Ovary (tissue), 9 donors: Measurements from ENCODE around the gene ZIC2. TPM values are rescaled to one million over a fixed set of nuclear protein-coding genes. Genes with fewer than 3 reads are reported as not detected.

Experiments used
- DNase-seq, 5 donors: peaks; one replicate each; pipeline ENCODE4 v3.0.0-alpha.2; 2019 to 2020
- H3K27ac ChIP-seq, 2 donors: fragments of 200-600 bp; one replicate each; pipeline versions ENCODE4 v1.5.1 to v1.8.0; 2019 to 2022
- H3K27me3 ChIP-seq: fragments of 200-600 bp; one replicate; pipeline ENCODE4 v1.8.0; 2022
- H3K36me3 ChIP-seq: fragments of 200-600 bp; sonication (generic); one replicate; pipeline ENCODE4 v1.5.1; 2019
- H3K4me1 ChIP-seq: one replicate; pipeline ENCODE4 v1.8.1; 2013; ENCODE audit warnings: mild to moderate bottlenecking, moderate library complexity; ENCODE audit not compliant: insufficient read depth
- H3K4me3 ChIP-seq: fragments of 200-600 bp; sonication (generic); one replicate; pipeline ENCODE4 v1.5.1; 2017
- H3K9me3 ChIP-seq, 2 donors: fragments of 200-600 bp in 1 of 2; sonication (generic) in 1 of 2; one replicate each; pipeline versions ENCODE4 v1.5.1 to v1.8.1; 2013 to 2019; ENCODE audit warnings: mild to moderate bottlenecking in 1 of 2, moderate library complexity in 1 of 2
- EP300 ChIP-seq: sonication (generic); formaldehyde crosslinking; IDR thresholded peaks from one replicate; pipeline ENCODE4 v1.6.1; 2017; ENCODE audit warnings: antibody characterized with exemption
- POLR2A ChIP-seq: fragments of 450-650 bp; IDR thresholded peaks from one replicate; pipeline ENCODE4 v1.6.1; 2017; ENCODE audit warnings: antibody characterized with exemption, mild to moderate bottlenecking, moderate library complexity
- WGBS, 3 donors: extraction: QIAGEN DNeasy Blood & Tissue Kit in 1 of 3; methylation state at CpG; one replicate each; pipeline versions ENCODE4 v1.1.5 to v1.1.7; 2013 to 2017; 5-methylcytosine and 5-hydroxymethylcytosine counted together
- intact Hi-C, 4 donors: fragments of 100-400 bp; cut with DNase I; formaldehyde crosslinking; loops; one replicate each; pipeline versions ENCODE4 v1.11.0 to v1.15.1; 2022 to 2023
- polyA plus RNA-seq, 2 donors: library from polyadenylated mRNA; stranded (reverse); fragments of 200-250 nt in 1 of 2; fragments of 350-450 nt in 1 of 2; fragmentation: Illumina TruSeq in 1 of 2; extraction: RNeasy Lipid Tissue Mini Kit (QIAGEN cat#74804) in 1 of 2; gene quantifications; one replicate each; pipeline ENCODE4 v1.2.3, GENCODE V29; 2013 to 2014
- total RNA-seq, 7 donors: library from RNA; depleted of rRNA in 2 of 7; stranded (reverse); fragments of >200 nt in 2 of 7; fragmentation: NEBNext Ultra II Directional in 3 of 7; extraction: Animal tissue kit (Norgen Biotek cat#: 25700) in 3 of 7; gene quantifications; one replicate each; pipeline versions ENCODE4 v1.1.0 to v1.2.4, GENCODE V29; 2016 to 2023
- TF ChIP-seq, protein P1 (sequence below), 3 donors: fragments of 450-650 bp in 2 of 3; fragments of 200-600 bp in 1 of 3; IDR thresholded peaks; one replicate each; pipeline versions ENCODE4 v1.5.1 to v1.8.0; 2016 to 2022; ENCODE audit warnings: antibody characterized with exemption in 3 of 3, mild to moderate bottlenecking in 1 of 3
- donor health status: DM: no; HTN: no; CAD: no; lungs with moderate emphysema.
- donor health status: DM: no; HTN: no; CAD: no.
- donor health status: Bipolar disorder and iron deficiency.
- donor health status: DM: yes; HTN: yes; CAD: no.
- donor health status: DM: no; HTN: no; CAD: no.
- donor health status: DM: yes; HTN: yes; CAD: no.

The ZIC2 gene
- total and polyA plus RNA-seq, 9 donors: 0.02 to 0.36 (median 0.07) TPM; not detected in 6

DNA sequence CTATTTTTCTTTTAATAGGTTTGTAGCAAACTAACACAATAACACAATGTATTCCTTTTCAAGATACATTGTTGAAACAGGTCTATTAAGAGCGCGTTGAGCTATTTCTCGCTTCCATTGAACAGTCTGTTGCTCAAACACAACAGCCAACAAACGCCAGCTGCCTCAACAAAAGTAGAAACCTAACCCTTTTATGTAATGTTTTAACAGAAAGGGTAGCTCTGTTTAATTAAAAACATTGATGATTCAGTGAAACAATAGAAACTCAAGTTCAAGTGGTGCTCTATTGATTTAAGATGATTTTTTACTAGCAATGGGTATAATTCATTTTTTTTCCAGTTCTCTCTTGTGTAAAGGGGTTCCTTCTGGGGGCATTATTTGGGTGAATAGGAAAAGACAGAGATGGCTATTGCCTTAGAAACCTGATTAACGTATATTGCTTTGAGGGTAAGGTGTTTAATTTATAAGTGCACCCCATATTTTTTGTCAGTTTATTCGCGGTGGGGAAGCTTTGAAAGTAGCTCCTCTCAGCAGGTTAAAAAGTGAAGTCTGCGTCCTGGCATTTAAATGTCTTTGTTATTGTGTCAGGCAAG is 14.9 kb downstream of the ZIC2 start:
- no peak for DNase-seq
- WGBS, 3 donors: 18 to 28% (median 19%) methylated on average over 8 of the region's 8 CpGs
- Histone ChIP-seq H3K9me3 (no peaks in the 10 kb centered on the region), H3K27ac (no peak overlapping the region), H3K4me3 (no peak overlapping the region), H3K36me3 (no peaks in the 10 kb centered on the region), H3K27me3 (peaks cover 6% of the 10 kb centered on the region), H3K4me1 (no peaks in the 10 kb centered on the region)
- TF ChIP-seq, protein P1, sequence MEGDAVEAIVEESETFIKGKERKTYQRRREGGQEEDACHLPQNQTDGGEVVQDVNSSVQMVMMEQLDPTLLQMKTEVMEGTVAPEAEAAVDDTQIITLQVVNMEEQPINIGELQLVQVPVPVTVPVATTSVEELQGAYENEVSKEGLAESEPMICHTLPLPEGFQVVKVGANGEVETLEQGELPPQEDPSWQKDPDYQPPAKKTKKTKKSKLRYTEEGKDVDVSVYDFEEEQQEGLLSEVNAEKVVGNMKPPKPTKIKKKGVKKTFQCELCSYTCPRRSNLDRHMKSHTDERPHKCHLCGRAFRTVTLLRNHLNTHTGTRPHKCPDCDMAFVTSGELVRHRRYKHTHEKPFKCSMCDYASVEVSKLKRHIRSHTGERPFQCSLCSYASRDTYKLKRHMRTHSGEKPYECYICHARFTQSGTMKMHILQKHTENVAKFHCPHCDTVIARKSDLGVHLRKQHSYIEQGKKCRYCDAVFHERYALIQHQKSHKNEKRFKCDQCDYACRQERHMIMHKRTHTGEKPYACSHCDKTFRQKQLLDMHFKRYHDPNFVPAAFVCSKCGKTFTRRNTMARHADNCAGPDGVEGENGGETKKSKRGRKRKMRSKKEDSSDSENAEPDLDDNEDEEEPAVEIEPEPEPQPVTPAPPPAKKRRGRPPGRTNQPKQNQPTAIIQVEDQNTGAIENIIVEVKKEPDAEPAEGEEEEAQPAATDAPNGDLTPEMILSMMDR (IDR thresholded peaks at IDR 0.05): no peak
- TF ChIP-seq POLR2A: no peak
- no peak for TF ChIP-seq EP300
- intact Hi-C loops: no loop called here

DNA sequence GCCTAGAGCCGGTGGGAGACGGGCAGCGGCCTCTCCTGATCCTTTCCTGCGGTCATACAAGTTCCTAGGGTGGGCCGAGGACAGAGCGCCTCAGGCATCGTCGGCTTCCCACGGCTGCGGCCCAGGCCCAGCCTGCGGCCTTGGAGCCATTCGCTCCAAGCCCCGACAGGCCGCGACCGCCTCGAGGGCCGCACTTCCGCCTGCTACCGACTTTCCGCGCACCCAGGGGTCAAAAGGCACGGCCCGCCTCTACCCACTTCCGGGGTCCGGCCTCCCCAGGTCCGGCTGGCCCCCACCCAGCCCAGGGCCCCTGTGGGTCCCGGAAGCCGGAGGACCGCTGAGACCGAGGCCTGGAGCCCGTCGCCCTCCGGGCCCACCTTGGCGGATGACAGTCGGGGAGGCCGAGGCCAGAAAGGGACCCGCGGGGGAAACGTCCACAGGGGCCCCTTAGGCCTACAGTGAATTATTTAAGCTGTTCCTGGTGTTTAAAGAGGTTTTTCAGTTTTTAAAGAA is 16.2 kb downstream of the ZIC2 start:
- Histone ChIP-seq H3K27ac (no peak overlapping the region), H3K27me3 (peaks cover 6% of the 10 kb centered on the region), H3K9me3 (no peaks in the 10 kb centered on the region), H3K36me3 (no peaks in the 10 kb centered on the region), H3K4me1 (no peaks in the 10 kb centered on the region), H3K4me3 (no peak overlapping the region)
- 51 to 64% (median 54%) methylated on average over 18 to 40 of the region's 40 CpGs for WGBS, 3 donors
- no peak for DNase-seq
- TF ChIP-seq EP300: no peak
- TF ChIP-seq POLR2A: no peak
- TF ChIP-seq, protein P1 (IDR thresholded peaks at IDR 0.05): no peak
- intact Hi-C loops: no loop called here

DNA sequence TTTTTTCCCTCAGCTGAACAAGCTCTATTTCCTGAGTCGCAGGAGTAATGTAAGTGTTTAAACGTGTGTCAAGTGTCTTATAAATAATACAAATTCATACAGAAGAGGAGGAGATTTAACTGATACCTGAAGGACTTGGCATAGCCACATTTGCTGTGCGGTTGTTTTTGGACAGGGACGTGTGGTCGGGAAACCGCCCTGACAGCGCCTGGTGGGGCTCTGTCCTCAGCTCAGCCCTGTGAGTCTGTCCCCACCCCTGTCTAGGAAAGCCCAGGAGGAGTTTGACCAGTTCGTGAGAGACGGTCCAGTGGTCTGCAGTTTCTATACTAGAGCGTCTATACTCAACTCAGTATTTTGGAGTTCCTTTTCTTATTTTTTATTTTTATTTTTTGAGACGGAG is 16.7 kb downstream of the ZIC2 start:
- Histone ChIP-seq H3K4me3 (no peak overlapping the region), H3K9me3 (no peaks in the 10 kb centered on the region), H3K36me3 (no peaks in the 10 kb centered on the region), H3K4me1 (no peaks in the 10 kb centered on the region), H3K27ac (no peak overlapping the region), H3K27me3 (peaks cover 6% of the 10 kb centered on the region)
- no peak for TF ChIP-seq POLR2A
- TF ChIP-seq, protein P1 (IDR thresholded peaks at IDR 0.05): no peak
- TF ChIP-seq EP300: no peak
- WGBS, 3 donors: 93 to 94% (median 93%) methylated on average over 11 of the region's 11 CpGs
- DNase-seq: no peak
- intact Hi-C loops: no loop called here

DNA sequence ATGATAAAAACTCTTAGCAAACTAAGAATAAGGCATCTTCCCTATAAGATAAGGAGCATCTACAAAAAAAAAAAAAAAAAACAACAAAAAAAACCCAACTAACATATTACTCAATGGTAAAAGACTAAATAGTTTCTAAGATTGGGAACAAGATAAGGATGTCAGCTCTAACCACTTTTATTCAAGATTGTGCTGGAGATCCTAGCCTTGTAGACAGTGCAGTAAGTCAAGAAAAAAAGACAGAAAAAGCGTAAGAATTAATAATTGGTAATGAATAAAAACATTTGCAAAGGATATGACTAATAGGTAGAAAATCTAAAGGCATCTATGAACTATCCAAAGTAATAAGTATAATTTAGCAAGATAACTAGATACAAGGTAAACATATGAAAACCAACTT is 33.0 kb downstream of the ZIC2 start:
- H3K4me1 ChIP-seq: no peaks in the 10 kb centered on the region
- 84 to 95% (median 87%) methylated on average over 1 of the region's 1 CpG for WGBS, 3 donors
- no peak overlapping the region for H3K27ac ChIP-seq
- DNase-seq: no peak
- H3K4me3 ChIP-seq: no peak overlapping the region
- intact Hi-C loops: no loop called here
- no peaks in the 10 kb centered on the region for H3K36me3 ChIP-seq
- no peak for TF ChIP-seq POLR2A
- TF ChIP-seq EP300: no peak
- TF ChIP-seq, protein P1 (IDR thresholded peaks at IDR 0.05): no peak
- no peaks in the 10 kb centered on the region for H3K9me3 ChIP-seq
- H3K27me3 ChIP-seq: no peaks in the 10 kb centered on the region
